Activated naive CD4-positive, alpha-beta T cell (primary cell): ENCODE data around the gene VKORC1L1.
A peak's percentile ranks its signal among the peaks of the same experiment; 100 is the strongest.
"Not testable (repeated sequence)": the region's sequence is repeated elsewhere in the genome, so short reads cannot be mapped to it uniquely, and the experiment has no call there.

Experiments used
- DNase-seq, 4 experiments: peaks; one replicate each; lab custom pipeline; 2025; lab: John Stamatoyannopoulos, UW

The VKORC1L1 gene

DNA sequence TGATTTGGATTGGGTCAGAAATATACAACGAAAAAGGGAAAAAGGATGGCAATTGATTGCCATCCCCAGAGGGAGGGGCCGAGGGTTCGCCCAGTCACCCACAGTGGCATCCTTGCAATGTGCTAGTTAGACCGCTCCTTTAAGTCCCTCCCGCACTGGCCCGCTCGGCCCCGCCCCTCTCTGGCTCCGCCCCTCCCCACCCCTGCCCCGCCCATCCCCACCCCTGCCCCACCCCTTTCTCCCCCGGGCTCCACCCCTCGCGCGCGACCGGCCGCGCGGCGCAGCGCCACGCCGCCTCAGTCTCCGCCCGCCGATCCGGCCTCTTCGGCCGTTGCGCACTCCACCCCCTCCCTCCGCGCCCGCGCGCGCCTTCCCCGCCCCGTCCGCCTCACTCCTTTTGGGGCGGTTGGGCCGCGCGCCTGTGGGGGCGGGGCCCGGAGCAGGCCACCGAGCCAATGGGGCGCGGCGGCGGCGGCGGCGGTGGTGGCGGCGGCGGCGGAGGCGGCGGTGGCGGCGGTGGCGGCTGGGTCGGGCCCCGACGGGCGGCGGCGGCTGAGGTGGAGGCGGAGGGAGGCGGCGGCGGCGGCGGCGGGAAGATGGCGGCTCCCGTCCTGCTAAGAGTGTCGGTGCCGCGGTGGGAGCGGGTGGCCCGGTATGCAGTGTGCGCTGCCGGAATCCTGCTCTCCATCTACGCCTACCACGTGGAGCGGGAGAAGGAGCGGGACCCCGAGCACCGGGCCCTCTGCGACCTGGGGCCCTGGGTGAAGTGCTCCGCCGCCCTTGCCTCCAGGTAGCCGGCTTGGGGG lies at the start of gene VKORC1L1:
Gene VKORC1L1 (plus strand): TSS at position 299 of the 806 bp plus-strand sequence. CDS start 298 bp downstream, at position 597.
- peak; percentile 81 to 96 (median 88) for DNase-seq

DNA sequence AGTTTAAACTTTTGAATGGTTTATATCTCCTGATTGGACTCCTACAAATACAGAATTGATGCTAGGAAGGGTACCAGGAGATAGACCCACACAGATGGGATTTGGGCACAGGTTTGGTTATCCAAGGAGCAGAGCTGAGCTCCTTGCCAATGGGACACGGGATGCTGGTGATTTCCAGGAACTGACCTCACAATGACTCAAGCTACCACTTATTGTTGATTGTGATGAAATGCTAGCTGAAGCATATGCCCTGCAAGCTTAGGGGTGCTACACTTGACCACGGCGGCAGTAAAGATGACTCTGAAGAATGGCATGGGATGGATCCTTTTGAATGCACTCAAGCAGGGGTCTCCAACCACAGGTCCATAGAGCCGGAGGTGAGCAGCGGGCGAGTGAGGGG lies 45.5 kb upstream of the VKORC1L1 start:
- DNase-seq, result no peak

DNA sequence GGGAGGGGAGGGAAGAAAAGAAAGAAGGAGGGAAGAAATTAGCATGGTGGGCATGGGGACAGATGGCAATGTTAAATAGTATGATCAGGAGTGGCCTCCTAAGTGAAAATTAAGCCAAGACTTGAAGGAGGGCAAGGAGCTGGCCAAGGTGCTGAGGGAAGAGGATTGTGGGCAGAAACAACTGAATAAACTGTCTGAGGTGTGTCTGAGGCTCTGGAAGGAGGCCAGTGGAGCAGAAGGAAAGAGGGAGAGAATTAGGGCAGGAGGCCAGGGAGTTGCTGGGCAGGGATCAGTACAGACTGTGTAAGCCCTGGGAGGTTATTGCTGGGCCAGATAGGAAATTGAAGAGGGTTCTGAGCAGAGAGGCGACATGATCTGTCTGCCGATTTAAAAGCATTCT lies 40.6 kb upstream of the VKORC1L1 start:
- DNase-seq, result no peak

DNA sequence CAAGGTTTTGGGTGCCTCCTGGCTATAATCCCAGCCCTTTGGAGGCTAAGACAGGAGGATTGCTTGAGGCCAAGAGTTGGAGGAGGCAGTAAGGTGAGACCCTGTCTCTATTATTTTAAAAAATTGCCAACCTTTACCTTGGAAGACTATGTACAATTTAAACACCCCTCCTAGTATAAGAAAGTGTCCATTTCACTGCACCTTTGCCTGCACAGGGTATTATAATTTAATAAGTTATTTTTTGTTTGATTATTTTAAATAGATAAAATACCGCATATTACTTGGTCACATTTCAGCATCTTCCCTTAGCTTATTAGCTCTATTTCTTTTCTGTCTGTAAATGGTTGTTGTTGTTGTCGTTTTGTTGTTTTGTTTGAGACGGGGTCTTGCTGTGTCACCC lies 36.2 kb upstream of the VKORC1L1 start:
- not testable (repeated sequence) for DNase-seq

DNA sequence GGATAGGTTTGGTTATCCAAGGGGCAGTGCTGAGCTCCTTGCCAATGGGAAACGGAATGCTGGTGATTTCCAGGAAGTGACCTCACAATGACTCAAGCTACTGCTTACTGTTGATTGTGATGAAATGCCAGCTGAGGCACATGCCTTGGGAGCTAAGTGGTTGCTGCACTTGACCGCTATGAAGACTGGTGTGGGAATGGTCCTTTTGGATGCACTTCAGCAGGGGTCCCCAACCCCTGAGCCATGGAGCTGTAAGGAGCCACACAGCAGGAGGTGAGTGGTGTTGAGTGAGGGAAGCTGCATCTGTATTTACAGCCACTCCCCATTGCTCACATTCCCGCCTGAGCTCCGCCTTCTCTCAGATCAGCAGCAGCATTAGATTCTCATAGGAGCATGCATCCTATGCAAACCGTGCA lies 35.3 kb upstream of the VKORC1L1 start:
- DNase-seq, result not testable (repeated sequence)

DNA sequence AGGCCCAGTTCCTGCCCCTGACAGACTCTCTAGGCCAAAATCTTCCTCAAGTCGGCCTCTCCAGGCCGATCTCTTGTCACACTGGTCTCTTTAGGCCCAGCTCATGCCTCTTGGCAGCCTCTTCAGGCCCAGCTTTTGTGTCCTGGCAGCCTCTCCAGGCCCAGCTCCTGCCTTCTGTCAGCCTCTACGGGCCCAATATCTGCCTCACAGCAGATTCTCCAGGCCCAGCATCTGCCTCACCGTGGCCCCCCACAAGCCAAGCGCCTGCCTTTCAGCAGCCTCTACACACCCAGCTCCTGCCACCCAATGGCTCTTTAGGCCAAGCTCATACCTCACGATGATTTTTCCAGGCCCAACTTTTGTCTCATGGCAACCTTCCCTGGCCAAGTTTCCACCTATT lies 33.0 kb upstream of the VKORC1L1 start:
- DNase-seq, result no peak

DNA sequence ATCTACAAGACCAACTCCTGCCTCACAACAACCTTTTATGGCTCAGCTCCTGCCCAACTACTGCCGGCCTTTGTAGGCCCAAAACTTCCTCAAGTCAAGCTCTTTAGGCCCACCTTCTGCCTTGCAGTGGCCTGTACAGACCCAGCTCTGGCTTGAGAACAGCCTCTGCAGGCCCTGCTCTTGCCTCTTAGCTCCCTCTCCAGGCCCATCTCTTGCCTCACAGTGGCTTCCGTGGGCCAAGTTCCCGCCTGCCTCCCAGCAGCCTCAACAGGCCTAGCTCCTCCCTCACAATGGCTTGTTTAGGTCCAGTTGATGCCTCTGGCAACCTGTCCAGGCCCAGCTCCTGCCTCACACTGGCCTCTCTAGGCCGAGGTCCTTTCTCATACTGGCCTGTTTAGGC lies 32.4 kb upstream of the VKORC1L1 start:
- DNase-seq, result no peak

DNA sequence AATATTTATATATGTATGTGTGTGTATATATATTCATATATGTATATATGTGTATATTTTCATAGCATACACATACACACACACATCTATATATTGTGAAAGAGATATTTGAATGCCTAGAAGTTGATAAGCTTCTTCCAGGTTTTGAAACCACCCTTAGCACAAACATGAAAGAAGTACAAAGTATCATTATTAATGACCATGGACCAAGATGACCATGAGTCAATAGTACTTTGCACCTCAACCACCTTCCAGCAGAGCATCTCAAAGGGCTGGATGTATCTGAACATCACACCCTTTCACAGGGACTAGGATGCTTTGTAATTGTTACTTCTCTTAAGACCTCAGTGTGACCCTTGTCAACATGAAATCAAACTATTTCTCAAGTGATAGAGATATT lies 29.3 kb upstream of the VKORC1L1 start:
- not testable (repeated sequence) for DNase-seq

DNA sequence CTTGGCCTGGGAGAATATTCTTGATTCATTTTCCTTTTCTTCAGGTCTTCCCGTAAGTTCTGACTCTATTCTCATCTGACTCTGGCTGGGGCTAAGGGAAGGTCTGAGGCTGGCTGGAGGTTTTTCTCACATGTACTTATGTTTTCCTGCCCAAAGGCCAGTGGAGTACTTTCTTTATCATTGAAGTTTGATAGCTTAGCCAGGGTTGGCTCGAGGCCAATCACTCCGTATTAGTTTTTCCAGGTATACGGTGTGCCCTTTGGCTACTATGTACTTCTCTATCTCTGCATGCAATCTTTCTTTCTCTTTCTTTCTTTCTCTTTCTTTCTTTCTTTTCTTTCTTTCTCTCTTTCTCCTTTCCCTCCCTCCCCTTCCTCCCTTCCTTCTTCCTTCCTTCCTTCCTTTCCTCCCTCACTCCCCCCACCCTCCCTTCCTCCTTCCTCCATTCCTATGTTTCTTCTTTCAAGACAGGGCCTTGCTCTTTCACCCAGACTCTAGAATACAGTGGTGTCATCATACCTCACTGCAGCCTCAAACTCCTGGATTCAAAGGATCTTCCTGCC lies 26.8 kb upstream of the VKORC1L1 start:
- no peak for DNase-seq

DNA sequence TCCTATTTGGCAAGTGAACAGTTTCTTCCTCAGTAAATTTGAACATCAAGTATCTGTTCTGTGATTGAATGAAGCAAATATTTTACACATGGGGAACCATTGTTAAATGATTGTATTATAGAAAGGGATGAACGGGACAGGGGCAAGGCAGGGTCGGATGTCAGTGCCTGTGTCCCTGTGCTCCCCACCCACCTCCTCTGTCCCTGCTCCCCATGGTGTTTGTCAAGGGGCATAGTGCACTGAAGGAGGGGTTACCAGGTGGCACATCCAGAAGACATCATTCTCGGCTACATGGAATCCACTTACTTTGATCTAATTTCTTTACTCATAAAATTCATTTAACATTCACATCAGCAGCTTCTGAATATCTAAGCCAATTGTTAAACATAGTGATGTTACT lies 19.4 kb upstream of the VKORC1L1 start:
- not testable (repeated sequence) for DNase-seq

DNA sequence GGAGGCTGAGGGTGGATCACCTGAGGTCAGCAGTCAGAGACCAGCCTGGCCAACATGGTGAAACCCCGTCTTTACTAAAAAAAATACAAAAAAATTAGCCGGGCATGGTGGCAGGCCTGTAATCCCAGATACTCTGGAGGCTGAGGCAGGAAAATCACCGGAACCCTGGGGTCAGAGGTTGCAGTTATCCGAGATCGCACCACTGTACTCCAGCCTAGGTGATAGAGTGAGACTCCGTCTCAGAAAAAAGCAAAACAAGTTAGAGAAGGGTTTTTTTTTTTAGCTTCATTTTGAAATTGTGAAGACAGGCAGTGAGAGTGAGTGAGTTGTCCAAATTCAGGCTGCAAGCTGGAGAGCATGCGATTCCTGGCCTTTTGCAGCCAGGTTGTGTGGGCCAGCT lies 19.0 kb upstream of the VKORC1L1 start:
- DNase-seq, result not testable (repeated sequence)

DNA sequence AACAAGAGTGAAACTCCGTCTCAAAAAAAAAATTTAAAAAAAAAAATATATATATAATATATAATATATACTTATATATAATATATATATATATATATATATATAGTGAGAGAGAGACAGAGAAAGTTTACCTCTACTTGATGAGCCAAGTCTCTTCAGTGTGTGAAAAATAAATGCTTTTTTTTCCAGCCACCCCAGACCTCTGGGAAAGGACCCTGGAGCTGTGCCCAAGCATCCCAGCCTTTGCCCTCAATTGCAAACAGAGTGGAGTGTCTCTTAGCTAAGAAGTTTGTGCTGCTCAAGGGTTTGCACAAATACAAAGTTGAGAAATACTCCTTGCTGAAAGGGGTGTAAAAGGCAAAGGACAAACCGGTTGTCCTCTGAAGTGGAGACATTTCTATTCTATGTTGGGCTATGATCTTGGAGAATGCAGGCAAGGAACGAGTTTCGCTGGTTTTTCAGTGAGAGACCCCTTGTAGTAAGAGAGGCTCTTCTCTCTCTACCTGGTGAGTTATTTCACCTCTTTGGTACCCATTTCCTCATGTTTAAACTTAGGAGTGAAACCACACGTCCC lies 15.5 kb upstream of the VKORC1L1 start:
- DNase-seq, result not testable (repeated sequence)

DNA sequence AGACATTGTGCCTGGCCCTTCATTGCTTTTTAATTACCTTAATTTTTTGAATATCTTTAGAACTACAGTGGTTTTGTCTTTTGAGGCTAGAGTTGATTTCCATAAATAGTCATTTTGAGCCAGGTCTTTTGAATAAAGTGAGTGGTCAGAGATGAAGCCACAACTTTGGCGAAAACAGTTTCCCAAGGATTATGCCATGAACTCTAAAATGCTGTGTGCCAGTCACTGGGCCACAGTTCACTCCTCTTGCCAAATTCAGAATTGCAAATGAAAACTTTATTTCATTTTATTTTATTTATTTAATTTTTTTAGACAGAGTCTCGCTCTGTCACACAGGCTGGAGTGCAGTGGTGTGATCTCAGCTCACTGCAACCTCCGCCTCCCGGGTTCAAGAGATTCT lies 14.2 kb upstream of the VKORC1L1 start:
- not testable (repeated sequence) for DNase-seq

DNA sequence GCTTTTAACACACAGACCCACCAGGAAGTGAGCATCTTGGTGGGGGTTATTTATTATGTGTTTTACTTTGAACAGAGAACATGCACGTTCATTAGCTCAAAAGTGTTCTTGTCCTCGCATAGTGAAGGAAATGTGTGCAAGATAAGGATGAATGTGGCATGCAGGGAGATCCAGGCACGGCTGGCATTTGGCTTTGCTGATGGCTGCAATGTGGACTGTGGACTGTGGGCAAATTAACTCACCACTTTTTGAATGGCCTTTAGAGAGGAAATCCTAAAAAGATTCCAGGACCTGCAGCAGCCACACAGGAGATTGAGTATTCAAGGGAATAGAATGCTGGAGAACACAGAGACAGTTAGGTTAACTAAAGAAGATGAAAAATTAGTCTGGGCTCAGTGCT lies 6.6 kb upstream of the VKORC1L1 start:
- DNase-seq, result not testable (repeated sequence)

DNA sequence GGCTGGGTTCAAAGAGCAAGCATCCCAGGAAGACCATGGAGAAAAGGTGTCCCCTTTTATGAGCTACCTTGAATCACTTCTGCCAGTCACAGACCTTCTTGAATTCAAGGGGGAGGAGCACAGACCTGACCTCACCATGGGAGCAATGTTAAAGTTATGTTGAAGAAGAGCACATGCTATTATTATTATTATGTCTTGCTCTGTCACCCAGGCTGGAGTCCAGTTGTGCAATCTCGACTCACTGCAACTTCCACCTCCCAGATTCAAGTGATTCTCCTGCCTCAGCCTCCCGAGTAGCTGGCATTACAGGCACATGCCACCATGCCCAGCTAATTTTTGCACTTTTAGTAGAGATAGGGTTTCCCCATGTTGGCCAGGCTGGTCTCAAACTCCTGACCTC lies 5.2 kb upstream of the VKORC1L1 start:
- not testable (repeated sequence) for DNase-seq

DNA sequence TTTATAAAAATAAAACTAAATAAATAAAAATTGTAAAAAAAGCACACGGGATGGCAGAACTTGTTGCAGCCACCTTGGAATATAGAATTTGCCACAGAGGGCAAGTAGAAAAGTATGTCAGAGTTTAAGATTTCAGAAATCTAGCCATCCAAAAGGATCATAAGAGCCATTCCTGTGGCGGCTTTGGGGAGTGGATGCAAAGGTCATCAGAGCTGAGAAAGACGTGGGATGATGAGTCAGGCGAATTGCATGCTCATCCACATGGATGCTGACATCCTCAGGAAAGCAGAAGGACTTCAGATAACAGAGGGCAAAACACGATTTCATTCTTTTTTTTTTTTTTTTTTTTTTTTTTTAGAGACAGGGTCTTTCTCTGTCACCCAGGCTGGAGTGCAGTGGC lies 3.6 kb upstream of the VKORC1L1 start:
- not testable (repeated sequence) for DNase-seq

DNA sequence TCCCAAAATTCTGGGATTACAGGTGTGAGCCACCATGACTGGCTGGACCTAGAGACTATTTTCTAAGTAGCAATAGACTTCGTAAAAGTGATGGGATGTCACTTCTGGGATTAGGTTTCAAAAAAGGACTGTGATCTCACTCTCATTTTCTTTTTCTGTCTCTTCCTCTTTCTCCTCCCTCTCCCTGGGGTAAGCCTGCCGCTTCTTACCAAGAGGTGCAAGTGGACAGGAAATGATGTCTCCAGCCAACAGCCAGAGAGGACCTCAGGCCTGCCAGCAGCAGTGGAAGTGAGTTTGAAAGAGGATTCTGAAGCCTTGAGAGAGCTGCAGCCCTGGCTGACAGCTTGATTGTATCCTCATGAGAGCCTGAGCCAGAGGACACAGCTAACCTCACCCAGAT lies 1.4 kb upstream of the VKORC1L1 start:
- not testable (repeated sequence) for DNase-seq

DNA sequence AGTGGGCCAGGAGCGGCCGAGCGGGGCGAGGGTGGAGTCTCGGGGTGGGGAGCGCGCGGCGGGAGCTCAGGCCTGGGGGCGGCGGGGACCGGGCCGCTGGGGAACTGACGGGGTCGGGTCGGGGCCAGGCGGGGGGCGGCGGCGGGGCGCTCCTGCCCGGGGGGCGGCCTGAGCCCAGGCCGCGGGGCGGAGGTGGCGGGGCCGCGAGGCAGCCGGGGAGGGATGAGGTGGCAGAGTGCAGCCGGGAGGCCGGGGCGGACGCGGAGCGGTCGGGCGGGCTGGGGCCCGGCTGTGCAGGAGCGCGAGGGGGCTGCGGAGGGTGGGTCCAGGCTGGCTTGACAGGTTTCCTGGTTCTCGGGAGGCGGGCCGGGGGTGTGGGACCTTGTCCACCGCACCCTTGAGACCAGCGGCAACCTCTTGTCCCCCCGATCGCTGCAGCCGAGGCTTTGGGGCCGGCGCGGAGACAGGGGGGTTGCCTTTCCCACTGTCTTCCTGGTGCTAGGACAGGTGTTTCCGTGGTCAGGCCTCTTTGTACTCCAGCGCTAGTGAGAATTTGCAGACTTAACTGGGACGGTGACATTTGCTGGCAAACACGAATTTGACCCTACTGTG lies 814 bp downstream of the VKORC1L1 start:
- peak in 1 of 4 experiments; percentile 17 for DNase-seq

DNA sequence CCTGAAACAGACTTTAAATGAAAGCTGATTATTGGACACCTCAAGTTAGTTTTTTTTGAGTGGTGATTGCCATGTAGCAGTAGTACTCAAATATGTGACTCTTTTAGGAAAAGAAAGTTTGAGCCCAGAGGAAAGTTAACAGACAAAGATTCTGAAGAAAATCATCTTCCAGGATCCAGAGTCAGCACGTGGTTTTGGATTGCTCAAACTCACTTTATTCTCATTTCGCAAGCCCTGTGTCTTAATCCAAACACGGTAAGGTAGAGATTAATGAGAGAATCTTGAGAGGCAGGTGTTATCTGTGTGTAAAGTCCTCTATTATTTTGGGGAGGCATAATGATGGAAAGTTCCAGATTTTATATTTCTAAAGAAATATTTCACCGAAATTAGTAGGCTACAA lies 2.8 kb downstream of the VKORC1L1 start:
- not testable (repeated sequence) for DNase-seq

DNA sequence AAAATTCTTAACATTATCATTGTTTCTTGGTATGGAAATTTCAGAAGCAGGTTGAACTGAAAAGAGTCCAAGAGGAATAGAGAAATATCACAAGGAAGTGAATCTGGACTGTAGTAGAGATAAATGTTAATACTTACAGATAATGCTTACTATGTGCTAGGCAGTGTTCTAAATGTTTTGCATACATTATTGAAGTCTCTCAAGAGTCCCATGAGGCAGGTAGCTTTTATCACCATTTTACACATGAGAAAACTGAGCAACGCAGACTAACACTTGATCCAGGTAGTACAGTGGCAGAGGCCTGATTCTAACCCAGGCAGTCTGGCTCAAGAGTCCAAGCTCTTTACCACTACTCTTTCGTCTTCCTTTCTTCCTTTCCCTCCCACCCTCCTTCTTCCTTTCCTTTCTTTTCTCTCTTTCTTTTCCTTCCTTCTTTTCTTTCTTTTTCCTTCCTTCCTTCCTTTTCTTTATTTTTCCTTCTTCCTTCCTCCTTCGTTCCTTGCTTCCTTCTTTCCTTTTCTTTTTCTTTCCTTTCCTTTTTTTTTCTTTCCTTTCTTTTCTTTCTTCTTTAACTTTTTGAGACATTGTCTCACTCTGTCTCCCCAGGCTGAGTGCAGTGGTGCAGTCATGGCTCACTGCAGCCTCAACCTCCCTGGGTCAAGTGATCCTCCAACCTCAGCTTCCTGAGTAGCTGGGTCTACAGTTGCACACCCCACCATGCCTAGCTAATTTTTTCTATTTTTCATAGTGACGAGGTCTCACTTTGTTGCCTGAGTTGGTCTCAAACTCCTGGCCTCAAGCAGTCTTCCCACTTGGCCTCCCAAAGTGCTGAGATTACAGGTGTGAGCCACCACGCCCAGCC lies 6.6 kb downstream of the VKORC1L1 start:
- DNase-seq, result not testable (repeated sequence)

DNA sequence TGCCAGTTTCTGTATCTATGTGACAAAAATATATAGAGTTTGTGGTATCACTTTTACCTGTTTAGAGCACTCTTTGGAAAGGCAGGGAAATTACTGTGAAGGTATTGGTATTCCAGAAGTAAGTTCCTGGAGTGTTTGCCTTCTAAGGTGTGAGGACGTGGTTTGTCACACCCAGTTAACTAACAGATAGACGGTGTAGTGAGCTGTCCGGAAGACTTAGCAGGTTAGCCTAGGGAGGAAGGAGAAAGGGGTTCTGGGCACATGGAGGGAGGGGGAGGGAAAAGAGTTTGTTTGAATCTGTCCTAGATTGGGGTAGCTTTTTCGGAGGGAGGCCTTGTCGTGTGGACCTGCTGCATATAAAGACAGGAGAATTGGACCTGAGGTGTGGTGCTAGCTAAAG lies 7.4 kb downstream of the VKORC1L1 start:
- not testable (repeated sequence) for DNase-seq

DNA sequence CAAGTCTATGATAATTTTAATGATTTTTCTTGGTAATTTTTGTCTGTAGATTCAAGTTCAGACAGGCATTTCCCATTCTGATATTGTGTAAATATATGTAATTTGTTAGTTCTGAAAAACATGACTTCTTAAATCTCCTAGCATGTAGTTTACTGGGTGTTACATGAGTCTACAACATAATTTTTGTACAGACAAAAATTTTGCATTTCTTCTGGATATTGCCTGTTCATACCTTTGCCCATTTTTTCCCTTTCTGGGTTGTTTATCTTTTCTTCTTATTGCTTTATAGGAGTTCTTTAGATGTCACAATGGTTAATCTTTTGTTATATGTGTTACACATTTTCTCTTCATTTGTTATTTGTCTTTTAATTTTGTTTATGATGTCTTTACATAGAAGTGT lies 12.1 kb downstream of the VKORC1L1 start:
- not testable (repeated sequence) for DNase-seq
